HepG2 (cell line): Measurements from ENCODE around the gene MPST. TPM values are rescaled to one million over a fixed set of nuclear protein-coding genes. Genes with fewer than 3 reads are reported as not detected.
A peak's percentile ranks its signal among the peaks of the same experiment; 100 is the strongest.

ENCODE experiments used
- ATAC-seq: fragments of 200-7000 bp; cut with Tn5 transposase; 3 replicates; pipeline ENCODE4 v1.9.1; 2020; ENCODE audit warnings: mild to moderate bottlenecking, moderate library complexity
- BruUV-seq: library from RNA; stranded (reverse); fragments of 400-500 nt; replicated peaks from 2 replicates; lab custom pipeline; 2021; lab: Mats Ljungman, UMichigan
- CTCF ChIA-PET: fragments of 300-600 bp; formaldehyde crosslinking; extraction: SDS; loops from one replicate; lab custom pipeline; 2021; ENCODE audit warnings: low total read pairs, inconsistent platforms, low intra/inter-chr PET ratio; lab: Yijun Ruan, JAX
- POLR2A ChIA-PET: fragments of 350-600 bp; sonication (Branson Sonifier 250); formaldehyde crosslinking; loops from one replicate; lab custom pipeline; 2020; ENCODE audit warnings: antibody characterized with exemption, inconsistent platforms; lab: Yijun Ruan, JAX
- DNase-seq: peaks from one replicate; pipeline ENCODE4 v3.0.0-alpha.2; 2015; ENCODE audit warnings: low spot score
- FAIRE-seq: peaks from 3 replicates; lab custom pipeline; 2011; peaks lifted over from hg19 to GRCh38; lab: Jason Lieb, UNC
- H2AFZ ChIP-seq: one replicate; pipeline ENCODE4 v1.6.1; 2011; ENCODE audit warnings: low read length, inconsistent platforms
- H3K27ac ChIP-seq: fragments of 300-600 bp; 3 replicates; pipeline ENCODE4 v1.8.0; 2011; ENCODE audit warnings: mixed run types, mild to moderate bottlenecking, mixed read lengths, low read length, inconsistent platforms; ENCODE audit not compliant: insufficient read depth; ENCODE audit errors: extremely low read length
- H3K27me3 ChIP-seq, 2 experiments: fragments of 200-600 bp in 1 of 2; 2 replicates in 1 of 2; 3 replicates in 1 of 2; pipeline versions ENCODE4 v1.6.0 to v1.8.0; 2011; ENCODE audit warnings: low read length in 2 of 2, mild to moderate bottlenecking in 2 of 2, moderate library complexity in 2 of 2, inconsistent platforms in 1 of 2; ENCODE audit not compliant: insufficient read depth in 2 of 2, control insufficient read depth in 1 of 2
- H3K36me3 ChIP-seq, 2 experiments: fragments of 200-600 bp in 1 of 2; replicated peaks in 1 of 2; 2 replicates in 1 of 2; 3 replicates in 1 of 2; pipeline versions ENCODE4 v1.5.1 to v1.8.0; 2011; ENCODE audit warnings: low read length in 2 of 2, inconsistent platforms in 1 of 2; ENCODE audit not compliant: insufficient read depth in 2 of 2, control insufficient read depth in 1 of 2
- H3K4me1 ChIP-seq: 2 replicates; pipeline ENCODE4 v1.5.1; 2012; ENCODE audit warnings: low read length, inconsistent platforms; ENCODE audit not compliant: insufficient read depth
- H3K4me2 ChIP-seq: 2 replicates; pipeline ENCODE4 v1.6.0; 2011; ENCODE audit warnings: low read depth, low read length, inconsistent platforms
- H3K4me3 ChIP-seq, 3 experiments: fragments of 200-600 bp in 1 of 3; sonication (generic), shearing (Covaris generic) in 1 of 3; replicated peaks in 1 of 3; 2 replicates each; pipeline ENCODE4 v1.5.1; 2011 to 2016; ENCODE audit warnings: low read length in 3 of 3, inconsistent platforms in 2 of 3, low read depth in 2 of 3, mild to moderate bottlenecking in 2 of 3, control low read depth in 1 of 3, mixed read lengths in 1 of 3; ENCODE audit not compliant: insufficient read depth in 1 of 3
- H3K79me2 ChIP-seq: one replicate; pipeline ENCODE4 v1.6.1; 2011; ENCODE audit warnings: low read length, inconsistent platforms; ENCODE audit not compliant: insufficient read depth
- H3K9ac ChIP-seq: 2 replicates; pipeline ENCODE4 v1.6.0; 2011; ENCODE audit warnings: mild to moderate bottlenecking, low read depth, low read length, inconsistent platforms; ENCODE audit not compliant: insufficient read depth
- H3K9me3 ChIP-seq: 2 replicates; pipeline ENCODE4 v1.5.1; 2012; ENCODE audit warnings: mild to moderate bottlenecking, low read length
- H4K20me1 ChIP-seq: 2 replicates; pipeline ENCODE4 v1.6.0; 2011; ENCODE audit warnings: inconsistent platforms, mild to moderate bottlenecking, low read length, moderate library complexity; ENCODE audit not compliant: insufficient read depth
- HNRNPK ChIP-seq: fragments of 200-400 bp; formaldehyde crosslinking; IDR thresholded peaks from 2 replicates; pipeline ENCODE4 v1.6.1; 2018; ENCODE audit warnings: low read length, low read depth, moderate library complexity, mild to moderate bottlenecking; ENCODE audit not compliant: poor library complexity, severe bottlenecking
- NAIF1 ChIP-seq: sonication (generic); formaldehyde crosslinking; IDR thresholded peaks from 2 replicates; pipeline ENCODE4 v1.5.0; 2020; ENCODE audit warnings: mild to moderate bottlenecking, missing genetic modification reagents, borderline replicate concordance
- RBM22 ChIP-seq: fragments of 200-400 bp; formaldehyde crosslinking; optimal IDR thresholded peaks from 2 replicates; pipeline ENCODE3; 2017; ENCODE audit warnings: mild to moderate bottlenecking, low read length, moderate library complexity
- THAP11 ChIP-seq: IDR thresholded peaks from 2 replicates; pipeline ENCODE4 v1.6.1; 2016; ENCODE audit warnings: missing biosample characterization, missing genetic modification reagents
- ZC3H13 ChIP-seq: sonication (generic); formaldehyde crosslinking; IDR thresholded peaks from 2 replicates; pipeline ENCODE4 v1.8.1; 2023; ENCODE audit warnings: mild to moderate bottlenecking, missing genetic modification reagents, moderate library complexity
- ZFP90 ChIP-seq: sonication (generic); formaldehyde crosslinking; IDR thresholded peaks from 2 replicates; pipeline ENCODE4 v1.8.0; 2022; ENCODE audit warnings: missing genetic modification reagents, mild to moderate bottlenecking, inconsistent platforms, borderline replicate concordance
- ZNF264 ChIP-seq: sonication (generic); formaldehyde crosslinking; IDR thresholded peaks from 2 replicates; pipeline ENCODE4 v1.4.0; 2020; ENCODE audit warnings: missing genetic modification reagents
- ZNF570 ChIP-seq: sonication (generic); formaldehyde crosslinking; IDR thresholded peaks from 2 replicates; pipeline ENCODE4 v1.4.0; 2020; ENCODE audit warnings: mild to moderate bottlenecking, missing genetic modification reagents, borderline replicate concordance
- ZSCAN20 ChIP-seq: sonication (generic); formaldehyde crosslinking; IDR thresholded peaks from 2 replicates; pipeline ENCODE4 v1.4.0; 2020; ENCODE audit warnings: missing genetic modification reagents, mild to moderate bottlenecking, borderline replicate concordance
- WGBS: methylation state at CpG from one replicate; pipeline ENCODE4 v1.1.6; 2017; ENCODE audit warnings: low lambda C conversion rate; 5-methylcytosine and 5-hydroxymethylcytosine counted together
- in situ Hi-C: cut with HindIII; loops from 2 replicates; pipeline ENCODE4 v1.10.0; 2017; ENCODE audit warnings: low pct_unique_long_range_greater_than_20kb; ENCODE audit not compliant: extremely low pct_ligation_motif_present
- intact Hi-C: fragments of 100-400 bp; cut with micrococcal nuclease; formaldehyde crosslinking; loops from one replicate; pipeline ENCODE4 v1.10.0; 2022; ENCODE audit not compliant: unreplicated experiment
- polyA plus RNA-seq, 8 experiments: library from polyadenylated mRNA; depleted of rRNA in 3 of 8; stranded (reverse) in 7 of 8; unstranded in 1 of 8; fragments of >200 nt; fragmentation: Illumina TruSeq in 4 of 8; extraction: Trizol in 4 of 8; gene quantifications; 2 replicates each; pipeline versions ENCODE4 v1.2.1 to v1.2.3, GENCODE V29; 2011 to 2016; ENCODE audit warnings: low read depth in 4 of 8, missing spikeins in 1 of 8, mixed read lengths in 1 of 8; ENCODE audit not compliant: insufficient read depth in 1 of 8
- total RNA-seq, 5 experiments: library from RNA; depleted of rRNA; stranded (reverse); fragments of >200 nt; fragmentation: Illumina TruSeq; extraction: Trizol; gene quantifications; 2 replicates each; pipeline ENCODE4 v1.2.3, GENCODE V29; 2016; ENCODE audit warnings: low read depth in 1 of 5
- TF ChIP-seq, protein P1 (sequence below), 2 experiments: sonication (generic) in 1 of 2; formaldehyde crosslinking in 1 of 2; IDR thresholded peaks; 2 replicates each; pipeline versions ENCODE4 v1.4.0 to v1.6.1; 2018 to 2020; ENCODE audit warnings: missing genetic modification reagents in 2 of 2, borderline replicate concordance in 1 of 2, low read depth in 1 of 2, mild to moderate bottlenecking in 1 of 2, missing biosample characterization in 1 of 2
- TF ChIP-seq, protein P2 (sequence below): sonication (generic); formaldehyde crosslinking; IDR thresholded peaks from 2 replicates; pipeline ENCODE4 v1.8.1; 2023; ENCODE audit warnings: mild to moderate bottlenecking, moderate library complexity, missing genetic modification reagents
- TF ChIP-seq, protein P3 (sequence below): sonication (generic); formaldehyde crosslinking; IDR thresholded peaks from 2 replicates; pipeline ENCODE4 v1.5.0; 2020; ENCODE audit warnings: missing genetic modification reagents, mild to moderate bottlenecking, borderline replicate concordance
- TF ChIP-seq, protein P4 (sequence below): sonication (generic); formaldehyde crosslinking; IDR thresholded peaks from 2 replicates; pipeline ENCODE4 v1.8.0; 2022; ENCODE audit warnings: missing genetic modification reagents, mild to moderate bottlenecking, moderate library complexity, borderline replicate concordance

MPST gene
- total and polyA plus RNA-seq, 2 of the 13 experiments (the other 11 are each of a cell fraction or from before 2014, with no cell fraction given): 133 to 141 TPM

DNA sequence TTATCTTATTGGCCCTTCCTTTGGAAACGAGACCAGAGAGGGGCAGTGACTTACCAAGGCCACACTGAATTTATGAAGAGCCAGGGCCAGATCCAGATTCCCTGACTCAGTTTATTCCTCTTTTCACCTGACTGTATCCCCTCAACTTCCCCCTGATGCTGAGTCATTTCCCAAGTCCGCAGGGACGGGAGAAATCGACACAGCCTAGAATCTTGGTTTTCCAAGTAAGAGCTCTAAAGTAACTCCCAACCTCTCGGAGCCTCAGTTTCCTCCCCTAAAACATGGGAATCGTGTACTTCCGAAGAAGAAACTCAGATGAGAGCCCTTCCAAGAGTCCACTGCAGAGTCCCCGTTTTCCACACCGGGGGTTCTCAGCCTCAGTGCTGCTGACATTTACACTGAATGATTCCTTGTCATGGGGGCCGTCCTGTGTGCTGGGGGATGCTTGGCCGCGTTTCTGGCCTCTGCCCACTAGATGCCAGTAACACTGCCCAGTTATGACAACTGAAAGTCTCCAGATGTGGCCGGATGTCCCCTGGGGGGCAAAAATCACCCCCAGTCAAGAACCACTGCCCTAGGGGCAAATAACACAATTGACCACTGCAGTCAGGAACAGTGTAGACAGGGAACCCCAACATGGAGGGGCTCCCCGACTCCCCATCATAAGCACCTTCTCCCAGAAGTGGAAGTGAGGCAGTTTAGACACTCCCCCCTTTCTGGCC, 11.2 kb downstream of the MPST start:
- Histone ChIP-seq H3K4me2 (peak overlapping the region; percentile 30; the same call in 1 of the 2 replicates), H3K79me2 (peaks cover 8% of the 10 kb centered on the region), H4K20me1 (no peaks in the 10 kb centered on the region), H3K4me1 (peaks cover 95% of the 10 kb centered on the region), H3K4me3 (no peak overlapping the region), H2AFZ (no peak overlapping the region), H3K36me3 (peaks cover 7 to 31% of the 10 kb centered on the region in 2 experiments), H3K27ac (peak overlapping the region; percentile 99), H3K27me3 (no peaks in the 10 kb centered on the region), H3K9ac (peak overlapping the region; percentile 92; the same call in 1 of the 2 replicates), H3K9me3 (no peaks in the 10 kb centered on the region)
- no TSS peak for BruUV-seq
- in situ Hi-C loops (no loop called here), intact Hi-C loops (loop anchor here (2.0 to 5.0 kb wide), 2 partner anchors 14 to 167 kb away; no protein-coding TSS in a partner anchor)
- 92% methylated on average over 9 of the region's 14 CpGs for WGBS
- CTCF ChIA-PET: interaction anchor here (0.8 kb wide), 1 partner anchor 47 kb away, joined by 3 read pairs; no protein-coding TSS in a partner anchor
- POLR2A ChIA-PET: interaction anchor here (1.5 to 13.3 kb wide), 3 partner anchors 12 to 501 kb away, joined by 3 to 383 read pairs (median 227); partner anchors contain the start of genes EIF3D, MPST and TST
- ATAC-seq (no peak), DNase-seq (no peak), FAIRE-seq (no peak)
- TF ChIP-seq THAP11 (CRISPR knock-in tag): no peak
- TF ChIP-seq ZNF570 (CRISPR knock-in tag): no peak
- TF ChIP-seq, protein P1, sequence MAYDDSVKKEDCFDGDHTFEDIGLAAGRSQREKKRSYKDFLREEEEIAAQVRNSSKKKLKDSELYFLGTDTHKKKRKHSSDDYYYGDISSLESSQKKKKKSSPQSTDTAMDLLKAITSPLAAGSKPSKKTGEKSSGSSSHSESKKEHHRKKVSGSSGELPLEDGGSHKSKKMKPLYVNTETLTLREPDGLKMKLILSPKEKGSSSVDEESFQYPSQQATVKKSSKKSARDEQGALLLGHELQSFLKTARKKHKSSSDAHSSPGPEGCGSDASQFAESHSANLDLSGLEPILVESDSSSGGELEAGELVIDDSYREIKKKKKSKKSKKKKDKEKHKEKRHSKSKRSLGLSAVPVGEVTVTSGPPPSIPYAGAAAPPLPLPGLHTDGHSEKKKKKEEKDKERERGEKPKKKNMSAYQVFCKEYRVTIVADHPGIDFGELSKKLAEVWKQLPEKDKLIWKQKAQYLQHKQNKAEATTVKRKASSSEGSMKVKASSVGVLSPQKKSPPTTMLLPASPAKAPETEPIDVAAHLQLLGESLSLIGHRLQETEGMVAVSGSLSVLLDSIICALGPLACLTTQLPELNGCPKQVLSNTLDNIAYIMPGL (CRISPR knock-in tag; IDR thresholded peaks at IDR 0.05; ENCODE audit: borderline replicate concordance in 1 of 2, low read depth in 1 of 2): 0 out of 4 replicates have a peak, but pooled peaks of 1 of the 2 experiments have one; percentile 3
- TF ChIP-seq, protein P2, sequence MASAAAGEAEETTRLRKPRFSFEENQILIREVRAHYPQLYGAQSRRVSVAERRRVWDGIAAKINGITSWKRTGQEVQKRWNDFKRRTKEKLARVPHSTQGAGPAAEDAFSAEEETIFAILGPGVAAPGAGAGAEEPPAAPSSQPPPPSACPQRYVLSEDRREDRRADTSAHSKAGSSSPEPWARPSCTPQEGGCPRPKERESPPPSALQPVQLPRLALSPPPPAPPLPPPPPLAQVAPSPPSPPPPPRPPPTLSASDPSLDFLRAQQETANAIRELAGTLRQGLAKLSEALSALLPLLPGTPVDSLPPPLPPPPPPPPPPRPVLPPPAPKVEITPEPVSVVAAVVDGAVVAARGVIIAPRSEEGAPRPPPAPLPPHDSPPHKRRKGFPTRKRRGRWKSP (CRISPR knock-in tag): 0 out of 2 replicates have a peak, but pooled peaks have one; percentile 22
- TF ChIP-seq, protein P3, sequence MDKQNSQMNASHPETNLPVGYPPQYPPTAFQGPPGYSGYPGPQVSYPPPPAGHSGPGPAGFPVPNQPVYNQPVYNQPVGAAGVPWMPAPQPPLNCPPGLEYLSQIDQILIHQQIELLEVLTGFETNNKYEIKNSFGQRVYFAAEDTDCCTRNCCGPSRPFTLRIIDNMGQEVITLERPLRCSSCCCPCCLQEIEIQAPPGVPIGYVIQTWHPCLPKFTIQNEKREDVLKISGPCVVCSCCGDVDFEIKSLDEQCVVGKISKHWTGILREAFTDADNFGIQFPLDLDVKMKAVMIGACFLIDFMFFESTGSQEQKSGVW (CRISPR knock-in tag): no peak
- TF ChIP-seq ZFP90 (CRISPR knock-in tag): no peak
- TF ChIP-seq RBM22: peak; percentile 90
- no peak for TF ChIP-seq ZNF264 (CRISPR knock-in tag)
- TF ChIP-seq, protein P4, sequence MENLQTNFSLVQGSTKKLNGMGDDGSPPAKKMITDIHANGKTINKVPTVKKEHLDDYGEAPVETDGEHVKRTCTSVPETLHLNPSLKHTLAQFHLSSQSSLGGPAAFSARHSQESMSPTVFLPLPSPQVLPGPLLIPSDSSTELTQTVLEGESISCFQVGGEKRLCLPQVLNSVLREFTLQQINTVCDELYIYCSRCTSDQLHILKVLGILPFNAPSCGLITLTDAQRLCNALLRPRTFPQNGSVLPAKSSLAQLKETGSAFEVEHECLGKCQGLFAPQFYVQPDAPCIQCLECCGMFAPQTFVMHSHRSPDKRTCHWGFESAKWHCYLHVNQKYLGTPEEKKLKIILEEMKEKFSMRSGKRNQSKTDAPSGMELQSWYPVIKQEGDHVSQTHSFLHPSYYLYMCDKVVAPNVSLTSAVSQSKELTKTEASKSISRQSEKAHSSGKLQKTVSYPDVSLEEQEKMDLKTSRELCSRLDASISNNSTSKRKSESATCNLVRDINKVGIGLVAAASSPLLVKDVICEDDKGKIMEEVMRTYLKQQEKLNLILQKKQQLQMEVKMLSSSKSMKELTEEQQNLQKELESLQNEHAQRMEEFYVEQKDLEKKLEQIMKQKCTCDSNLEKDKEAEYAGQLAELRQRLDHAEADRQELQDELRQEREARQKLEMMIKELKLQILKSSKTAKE (CRISPR knock-in tag): no peak
- no peak for TF ChIP-seq ZSCAN20
- TF ChIP-seq ZC3H13 (CRISPR knock-in tag): peak; percentile 57; the same call in 1 of the 2 replicates
- no peak for TF ChIP-seq NAIF1
- TF ChIP-seq HNRNPK: no peak
